Small intestine (tissue), 7 donors: ENCODE measurements around the gene KLLN. TPM values are rescaled to one million over a fixed set of nuclear protein-coding genes. Genes with fewer than 3 reads are reported as not detected.

Experiments
- DNase-seq, 2 donors: peaks; one replicate each; pipeline versions ENCODE4 v3.0.0 to v3.0.0-alpha.2; 2013
- FAIRE-seq: peaks from 2 replicates; lab custom pipeline; 2012; peaks lifted over from hg19 to GRCh38; lab: Jason Lieb, UNC
- H3K27ac ChIP-seq, 3 donors: one replicate each; pipeline ENCODE4 v1.5.1; 2013; ENCODE audit warnings: low read length in 2 of 3, mild to moderate bottlenecking in 2 of 3, control low read depth in 1 of 3, inconsistent platforms in 1 of 3, low read depth in 1 of 3, moderate library complexity in 1 of 3
- H3K27me3 ChIP-seq, 3 donors: one replicate each; pipeline ENCODE4 v1.6.1; 2013; ENCODE audit warnings: low read length in 3 of 3, inconsistent platforms in 1 of 3; ENCODE audit not compliant: control insufficient read depth in 3 of 3, insufficient read depth in 3 of 3
- H3K36me3 ChIP-seq, 3 donors: one replicate each; pipeline ENCODE4 v1.6.1; 2013; ENCODE audit warnings: low read length in 3 of 3, inconsistent platforms in 1 of 3, low read depth in 1 of 3, mild to moderate bottlenecking in 1 of 3, moderate library complexity in 1 of 3; ENCODE audit not compliant: control insufficient read depth in 3 of 3, insufficient read depth in 2 of 3
- H3K4me1 ChIP-seq, 3 donors: one replicate each; pipeline ENCODE4 v1.6.1; 2013; ENCODE audit warnings: low read length in 2 of 3, inconsistent platforms in 1 of 3, low read depth in 1 of 3, mild to moderate bottlenecking in 1 of 3, moderate library complexity in 1 of 3; ENCODE audit not compliant: control insufficient read depth in 3 of 3, insufficient read depth in 2 of 3
- H3K4me3 ChIP-seq, 3 donors: one replicate each; pipeline ENCODE4 v1.5.1; 2013; ENCODE audit warnings: low read length in 3 of 3, control low read depth in 1 of 3, inconsistent platforms in 1 of 3, low read depth in 1 of 3, mild to moderate bottlenecking in 1 of 3, moderate library complexity in 1 of 3
- H3K9me3 ChIP-seq, 2 donors: one replicate each; pipeline ENCODE4 v1.6.1; 2013; ENCODE audit warnings: low read depth in 1 of 2, low read length in 1 of 2; ENCODE audit not compliant: control insufficient read depth in 2 of 2, insufficient read depth in 1 of 2
- WGBS, 3 donors: extraction: QIAGEN DNeasy Blood & Tissue Kit; methylation state at CpG; one replicate each; pipeline ENCODE4 v1.1.7; 2013; 5-methylcytosine and 5-hydroxymethylcytosine counted together
- polyA plus RNA-seq, 4 donors: library from polyadenylated mRNA; stranded (reverse) in 3 of 4; unstranded in 1 of 4; fragments of 200-250 nt in 3 of 4; fragments of 120-200 nt in 1 of 4; gene quantifications; one replicate each; pipeline versions ENCODE4 v1.2.1 to v1.2.3, GENCODE V29; 2013
- donor health status: healthy with polysubstance abuse.
- donor health status: control.
- donor health status: control.
- donor health status: Bipolar disorder and iron deficiency.
- donor health status: healthy.

Gene KLLN
- polyA plus RNA-seq, 4 donors, result 0.27 to 1.3 (median 0.55) TPM; not detected in 1

DNA sequence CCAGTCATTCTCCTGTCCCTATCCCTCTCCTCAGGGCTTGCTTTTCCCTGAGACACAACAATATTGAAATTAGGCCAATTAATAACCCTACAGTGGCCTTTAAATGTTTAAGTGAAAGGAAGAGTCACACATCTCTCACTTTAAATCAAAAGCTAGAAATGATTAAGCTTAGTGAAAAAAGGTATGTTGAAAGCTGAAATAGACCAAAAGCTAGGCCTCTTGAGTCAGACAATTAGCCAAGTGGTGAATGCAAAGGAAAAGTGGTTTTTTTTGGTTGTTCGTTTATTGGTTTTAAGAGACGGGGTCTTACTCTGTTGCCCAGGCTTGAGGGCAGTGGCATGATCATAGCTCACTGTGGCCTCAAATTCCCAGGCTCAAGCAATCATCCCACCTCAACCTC is 35.7 kb downstream of the KLLN start:
- FAIRE-seq (no peak), DNase-seq (no peak)
- H3K9me3 ChIP-seq, result no peaks in the 10 kb centered on the region
- H3K36me3 ChIP-seq, result no peaks in the 10 kb centered on the region
- no peaks in the 10 kb centered on the region for H3K4me1 ChIP-seq
- no peak overlapping the region for H3K4me3 ChIP-seq
- 71 to 89% (median 83%) methylated on average over 2 of the region's 2 CpGs for WGBS, 3 donors
- H3K27ac ChIP-seq, result no peak overlapping the region
- H3K27me3 ChIP-seq, result no peaks in the 10 kb centered on the region

DNA sequence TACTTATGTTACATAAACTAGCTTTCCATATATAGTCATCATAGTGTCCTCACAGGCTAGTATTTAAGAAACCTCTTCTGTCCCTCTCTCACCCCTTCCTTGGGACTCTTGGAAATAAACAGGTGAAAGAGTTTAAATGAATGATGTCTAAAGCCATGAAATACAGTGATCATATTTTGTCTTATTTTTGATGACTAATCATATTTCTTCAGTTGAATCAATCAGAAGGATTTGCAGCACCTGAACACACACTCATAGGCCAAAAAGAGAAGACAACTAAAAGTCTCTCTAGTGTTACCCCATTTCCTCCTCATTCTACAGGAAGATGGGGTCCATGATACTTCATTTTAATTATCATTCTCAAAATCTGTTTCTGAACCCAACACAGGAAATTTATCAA is 36.7 kb downstream of the KLLN start:
- H3K4me1 ChIP-seq, result no peaks in the 10 kb centered on the region
- no peak overlapping the region for H3K4me3 ChIP-seq
- H3K9me3 ChIP-seq, result no peaks in the 10 kb centered on the region
- no peak for DNase-seq
- H3K27ac ChIP-seq, result no peak overlapping the region
- no peaks in the 10 kb centered on the region for H3K36me3 ChIP-seq
- H3K27me3 ChIP-seq, result no peaks in the 10 kb centered on the region
- no peak for FAIRE-seq

DNA sequence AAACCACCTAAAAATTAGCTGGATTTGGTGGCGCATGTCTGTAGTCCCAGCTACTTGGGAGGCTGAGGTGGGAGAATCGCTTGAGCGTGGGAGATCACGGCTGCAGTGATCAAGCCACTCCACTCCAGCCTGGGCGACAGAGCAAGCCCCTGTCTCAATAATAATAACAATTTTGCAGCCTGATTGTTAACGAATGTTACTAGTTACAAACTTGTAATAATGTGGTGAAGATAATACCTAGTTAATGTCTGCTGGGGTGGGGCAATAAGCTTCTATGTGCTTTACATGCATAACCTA is 44.1 kb downstream of the KLLN start:
- Histone ChIP-seq H3K9me3 (no peaks in the 10 kb centered on the region), H3K27me3 (no peaks in the 10 kb centered on the region), H3K27ac (no peak overlapping the region), H3K36me3 (no peaks in the 10 kb centered on the region), H3K4me3 (no peak overlapping the region), H3K4me1 (peaks cover 0 to 17% (median 2%) of the 10 kb centered on the region in 3 donors)
- FAIRE-seq (no peak), DNase-seq (no peak)
- 83 to 91% (median 86%) methylated on average over 6 of the region's 6 CpGs for WGBS, 3 donors

DNA sequence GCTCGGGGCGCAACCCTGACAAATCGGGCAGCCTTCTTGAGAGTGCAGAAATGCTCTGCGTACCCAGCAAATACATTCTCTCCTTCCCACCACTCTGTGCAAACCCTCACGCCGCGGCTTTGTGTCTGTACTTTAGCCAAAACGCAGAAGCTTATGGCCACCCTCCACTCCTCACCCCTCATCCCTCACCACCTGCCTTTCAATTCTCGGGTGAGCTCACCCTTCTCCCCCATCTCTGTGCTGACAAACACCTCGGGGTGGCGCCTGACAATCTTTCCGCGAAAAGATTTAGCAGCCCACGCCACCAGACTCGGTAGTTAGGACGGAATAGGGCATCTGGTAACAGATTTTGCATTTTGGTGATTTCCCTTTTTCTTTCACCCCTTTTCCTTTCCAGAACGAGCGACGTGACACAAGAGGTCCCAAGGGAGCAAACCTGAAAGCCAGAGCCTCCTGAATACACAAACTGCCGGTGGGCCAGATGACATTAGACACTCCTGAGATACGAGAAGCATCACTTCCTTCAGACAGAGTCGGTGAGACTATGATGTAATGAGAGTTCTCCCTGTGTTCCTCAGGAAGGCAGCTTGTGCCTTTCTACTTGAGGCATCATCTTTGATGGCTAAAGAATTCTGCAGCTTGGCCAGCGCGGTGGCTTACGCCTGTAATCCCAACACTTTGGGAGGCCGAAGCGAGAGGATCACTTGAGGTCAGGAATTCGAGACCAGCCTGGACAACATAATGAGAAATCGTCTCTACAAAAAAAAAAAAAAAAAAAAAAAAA is 44.6 kb downstream of the KLLN start:
- Histone ChIP-seq H3K4me1 (peaks cover 0 to 17% (median 2%) of the 10 kb centered on the region in 3 donors), H3K27ac (peak overlapping the region; percentile 85 to 97 (median 91)), H3K4me3 (peak overlapping the region; percentile 52 to 84 (median 68)), H3K9me3 (no peaks in the 10 kb centered on the region), H3K36me3 (no peaks in the 10 kb centered on the region), H3K27me3 (no peaks in the 10 kb centered on the region)
- DNase-seq (peak; percentile 61 to 76), FAIRE-seq (no peak)
- WGBS, 3 donors, result 10 to 17% (median 14%) methylated on average over 29 of the region's 29 CpGs

DNA sequence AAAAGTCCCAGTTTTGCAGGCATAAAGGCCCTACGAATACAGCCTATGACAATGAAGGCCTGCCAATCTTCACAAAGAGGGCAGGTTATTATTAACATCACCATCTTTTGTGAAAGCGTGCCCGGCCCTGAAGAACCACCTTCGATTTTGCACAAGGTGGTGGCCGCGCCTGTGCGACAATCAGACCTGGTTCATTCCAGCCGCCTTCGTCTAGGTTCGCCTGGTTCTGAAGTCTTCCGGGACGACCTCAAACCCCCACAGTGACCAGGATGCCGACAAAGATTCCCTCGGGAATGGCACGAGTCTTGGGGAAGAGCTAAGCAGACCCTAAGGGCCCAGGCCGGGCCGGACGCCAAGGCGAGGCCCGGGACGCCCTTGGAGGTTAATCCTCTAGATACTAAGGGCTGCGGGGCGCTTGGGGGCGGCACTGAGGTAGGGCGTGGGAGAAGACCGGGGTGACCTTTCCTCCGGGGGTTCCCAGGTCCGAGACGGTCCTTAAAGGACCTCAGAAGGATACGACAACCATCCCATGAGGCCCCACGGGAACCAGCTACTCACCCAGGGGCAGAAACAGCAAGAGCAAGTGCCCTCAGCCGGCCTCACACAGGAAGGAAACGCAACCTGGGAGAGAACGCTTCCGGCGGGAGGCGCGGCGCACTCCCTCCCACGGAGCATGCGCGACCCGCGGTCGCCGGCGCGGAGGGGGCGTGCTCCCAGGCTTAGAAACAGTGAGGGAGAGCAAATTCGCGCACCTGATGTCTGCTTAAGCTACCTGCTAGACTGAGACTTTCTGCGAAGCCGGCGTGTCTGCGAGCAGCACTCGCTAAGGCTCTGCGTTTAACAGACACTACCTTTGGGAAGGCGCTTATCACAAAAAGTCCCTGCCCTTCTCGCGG is 45.5 kb downstream of the KLLN start, which contains the start of gene ATAD1:
Gene ATAD1, minus strand, starts transcription at position 618 of the 896 bp plus-strand sequence. CDS start 3,627 bp downstream, outside the sequence.
- 0% methylated on average over 57 to 60 of the region's 60 CpGs for WGBS, 3 donors
- peaks cover 0 to 17% (median 2%) of the 10 kb centered on the region in 3 donors for H3K4me1 ChIP-seq
- no peaks in the 10 kb centered on the region for H3K27me3 ChIP-seq
- peak within 1 kb of the TSS; percentile 52 to 84 (median 68) for H3K4me3 ChIP-seq
- no peak for FAIRE-seq
- H3K9me3 ChIP-seq, result no peaks in the 10 kb centered on the region
- no peaks in the 10 kb centered on the region for H3K36me3 ChIP-seq
- peak within 1 kb of the TSS; percentile 85 to 97 (median 91) for H3K27ac ChIP-seq
- DNase-seq, result peak; percentile 91 to 96

DNA sequence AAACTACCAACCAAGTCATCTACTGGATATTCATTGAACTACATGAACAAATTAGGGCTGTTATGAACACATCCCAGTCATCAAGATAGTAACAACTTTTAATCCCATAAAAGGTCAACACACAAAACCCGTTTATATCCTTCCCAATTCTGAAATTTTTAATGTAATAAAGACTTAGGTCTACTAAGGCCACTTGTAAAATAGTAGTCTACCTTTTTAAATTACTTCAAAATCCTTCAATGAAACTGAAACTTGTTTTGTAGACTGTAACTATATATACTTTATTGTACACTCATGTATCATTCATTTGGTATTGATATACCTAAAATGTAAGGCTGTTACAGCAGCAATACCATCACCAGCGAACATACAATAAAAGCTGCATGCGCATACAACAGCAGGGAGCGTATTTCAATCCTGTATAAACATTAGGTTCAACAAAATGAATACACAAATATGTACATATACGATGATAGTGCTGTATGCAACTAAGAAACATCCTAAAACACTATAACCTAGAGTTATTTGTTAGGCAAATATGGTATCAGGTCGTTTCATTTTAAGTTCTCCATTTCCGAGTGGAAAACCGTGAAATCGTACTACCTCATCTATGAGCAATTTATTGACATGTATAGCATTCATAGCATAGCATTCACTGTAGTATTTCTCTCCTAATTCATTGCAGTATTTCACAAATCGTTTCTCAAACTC is 46.3 kb downstream of the KLLN start:
- H3K36me3 ChIP-seq, result peaks cover 0 to 4% (median 2%) of the 10 kb centered on the region in 3 donors
- H3K4me1 ChIP-seq, result peaks cover 0 to 17% (median 2%) of the 10 kb centered on the region in 3 donors
- peak overlapping the region; percentile 85 to 97 (median 91) for H3K27ac ChIP-seq
- peak; percentile 12 to 45 for DNase-seq
- no peak for FAIRE-seq
- peak overlapping the region; percentile 52 to 84 (median 68) for H3K4me3 ChIP-seq
- H3K27me3 ChIP-seq, result no peaks in the 10 kb centered on the region
- H3K9me3 ChIP-seq, result no peaks in the 10 kb centered on the region
- WGBS, 3 donors, result 1 to 14% (median 9%) methylated on average over 10 of the region's 10 CpGs

DNA sequence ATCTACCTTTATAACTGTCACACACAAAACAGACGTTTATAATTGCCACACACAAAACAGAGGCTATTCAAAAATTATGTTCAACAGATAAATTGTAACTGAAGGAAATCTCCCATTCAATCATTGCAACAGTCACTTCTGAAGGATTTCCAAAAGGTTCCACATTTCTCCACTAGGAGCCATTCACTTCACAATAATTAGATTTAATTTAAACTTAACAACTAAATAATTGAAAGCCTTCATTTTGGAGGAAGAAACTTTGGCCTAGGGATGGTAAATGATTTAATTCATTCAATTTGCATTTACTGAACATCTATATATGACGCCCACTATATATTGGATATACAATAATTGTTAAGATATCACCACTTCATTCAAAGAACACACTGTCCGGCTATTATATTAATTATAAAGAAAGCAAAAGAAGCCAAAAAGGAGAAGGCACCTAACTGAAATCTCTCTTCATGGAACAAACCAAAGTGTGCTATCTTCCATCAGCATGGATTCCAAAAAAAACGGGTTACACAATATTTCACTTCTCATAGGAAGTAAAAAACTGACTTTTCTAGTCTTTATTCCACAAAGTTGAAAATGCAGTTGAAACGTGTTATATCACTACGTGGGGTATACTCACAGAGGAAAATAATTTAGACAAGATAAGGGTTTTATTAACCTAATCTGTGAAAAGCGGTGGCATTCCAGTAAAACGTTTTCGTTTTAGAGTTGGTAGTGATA is 47.0 kb downstream of the KLLN start:
- H3K4me1 ChIP-seq, result peaks cover 0 to 17% (median 2%) of the 10 kb centered on the region in 3 donors
- H3K27ac ChIP-seq, result peak overlapping the region in 1 of 3 donors; percentile 97
- H3K9me3 ChIP-seq, result no peaks in the 10 kb centered on the region
- no peaks in the 10 kb centered on the region for H3K27me3 ChIP-seq
- peaks cover 0 to 4% (median 2%) of the 10 kb centered on the region in 3 donors for H3K36me3 ChIP-seq
- WGBS, 3 donors, result 18 to 54% (median 26%) methylated on average over 9 of the region's 9 CpGs
- DNase-seq (no peak), FAIRE-seq (no peak)
- H3K4me3 ChIP-seq, result peak overlapping the region in 1 of 3 donors; percentile 68
